ENCODE measurements around the gene USF2.

Gene USF2

GRCh38 chr19:35246466-35247092, 22.2 kb upstream of the USF2 start:
- no peak for DNase-seq

DNA sequence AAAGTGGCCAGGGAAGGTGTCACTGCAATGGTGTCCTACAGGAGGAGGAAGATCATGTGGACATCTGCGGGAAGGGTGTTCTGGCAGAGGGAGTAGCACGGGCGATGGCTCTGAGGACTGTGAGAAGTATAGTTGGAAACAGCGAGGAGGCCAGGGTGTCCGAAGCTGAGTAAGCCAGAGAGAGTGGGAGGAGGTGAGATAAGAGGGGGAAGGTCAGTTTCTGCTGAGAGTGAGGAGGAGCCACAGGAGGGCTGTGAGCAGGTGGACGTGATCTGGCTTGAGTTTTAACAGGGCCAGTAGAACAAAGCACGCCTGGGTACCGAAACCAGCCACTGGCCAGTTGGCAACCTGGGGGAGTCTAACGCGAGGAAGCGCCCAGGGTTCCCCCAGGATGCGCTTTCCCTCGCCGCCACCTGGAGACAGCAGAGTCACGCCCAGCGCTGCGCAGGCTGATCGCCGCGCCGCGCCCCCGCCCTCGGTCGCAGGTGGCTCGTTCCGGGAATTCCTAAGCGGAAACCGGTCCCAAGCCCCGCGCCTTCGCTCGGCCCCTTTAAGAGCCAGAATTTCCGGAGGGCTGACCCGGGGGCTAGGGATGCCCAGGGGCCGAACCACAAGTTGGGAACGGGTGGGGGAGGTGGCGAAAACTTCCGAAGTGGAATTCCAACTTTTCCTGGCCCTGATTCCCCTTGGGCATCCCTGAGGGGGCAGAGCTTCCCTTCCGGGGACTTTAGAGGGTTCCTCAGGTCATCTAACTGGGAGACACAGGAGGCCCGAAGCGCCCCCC, 21.0 kb upstream of the USF2 start:
- DNase-seq, result peak in 1 of 4 experiments; percentile 45

DNA sequence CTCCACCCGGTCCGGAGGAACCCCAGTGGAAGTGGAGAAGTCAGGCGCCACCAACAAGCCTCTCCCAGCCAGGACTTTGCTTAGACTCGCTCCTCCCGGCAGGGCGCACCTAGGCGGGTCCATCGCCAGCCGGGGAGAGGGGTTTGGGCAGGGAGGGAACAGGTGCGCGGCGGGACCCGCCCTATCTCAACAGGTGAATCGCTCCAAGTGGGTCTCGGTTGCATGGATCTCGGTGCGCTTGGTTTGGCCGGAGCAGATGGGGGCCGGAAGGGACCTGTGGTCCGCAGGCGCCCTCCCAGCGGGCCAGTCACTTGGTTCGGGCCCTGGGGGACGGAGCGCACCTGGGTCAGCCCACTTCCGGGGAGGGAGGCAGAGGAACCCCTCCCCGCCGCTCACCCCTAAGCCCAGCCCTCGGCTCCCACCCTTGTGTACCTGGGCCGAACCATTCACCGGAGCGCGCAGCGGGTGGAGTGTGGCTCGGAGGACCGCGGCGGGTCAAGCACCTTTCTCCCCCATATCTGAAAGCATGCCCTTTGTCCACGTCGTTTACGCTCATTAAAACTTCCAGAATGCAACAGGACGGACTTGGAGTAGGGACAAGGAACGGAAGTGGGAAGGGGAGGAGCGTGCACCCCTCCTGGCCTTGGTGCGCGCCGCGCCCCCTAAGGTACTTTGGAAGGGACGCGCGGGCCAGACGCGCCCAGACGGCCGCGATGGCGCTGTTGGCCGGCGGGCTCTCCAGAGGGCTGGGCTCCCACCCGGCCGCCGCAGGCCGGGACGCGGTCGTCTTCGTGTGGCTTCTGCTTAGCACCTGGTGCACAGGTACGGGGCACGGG, 20.2 kb upstream of the USF2 start, which contains the start of gene LSR:
LSR (plus strand) TSS at position 693 of the 836 bp plus-strand sequence; CDS start at position 714, 21 bp downstream.
- peak in 3 of 4 experiments; percentile 34 to 65 (median 61) for DNase-seq

- DNase-seq, result no peak
Measured at GRCh38 chr19:35249146-35249847, 19.5 kb upstream of the USF2 start.

GRCh38 chr19:35249848-35250711, 18.7 kb upstream of the USF2 start:
- DNase-seq, result no peak

- no peak for DNase-seq
Measured at GRCh38 chr19:35251456-35251855, 17.3 kb upstream of the USF2 start.

DNA sequence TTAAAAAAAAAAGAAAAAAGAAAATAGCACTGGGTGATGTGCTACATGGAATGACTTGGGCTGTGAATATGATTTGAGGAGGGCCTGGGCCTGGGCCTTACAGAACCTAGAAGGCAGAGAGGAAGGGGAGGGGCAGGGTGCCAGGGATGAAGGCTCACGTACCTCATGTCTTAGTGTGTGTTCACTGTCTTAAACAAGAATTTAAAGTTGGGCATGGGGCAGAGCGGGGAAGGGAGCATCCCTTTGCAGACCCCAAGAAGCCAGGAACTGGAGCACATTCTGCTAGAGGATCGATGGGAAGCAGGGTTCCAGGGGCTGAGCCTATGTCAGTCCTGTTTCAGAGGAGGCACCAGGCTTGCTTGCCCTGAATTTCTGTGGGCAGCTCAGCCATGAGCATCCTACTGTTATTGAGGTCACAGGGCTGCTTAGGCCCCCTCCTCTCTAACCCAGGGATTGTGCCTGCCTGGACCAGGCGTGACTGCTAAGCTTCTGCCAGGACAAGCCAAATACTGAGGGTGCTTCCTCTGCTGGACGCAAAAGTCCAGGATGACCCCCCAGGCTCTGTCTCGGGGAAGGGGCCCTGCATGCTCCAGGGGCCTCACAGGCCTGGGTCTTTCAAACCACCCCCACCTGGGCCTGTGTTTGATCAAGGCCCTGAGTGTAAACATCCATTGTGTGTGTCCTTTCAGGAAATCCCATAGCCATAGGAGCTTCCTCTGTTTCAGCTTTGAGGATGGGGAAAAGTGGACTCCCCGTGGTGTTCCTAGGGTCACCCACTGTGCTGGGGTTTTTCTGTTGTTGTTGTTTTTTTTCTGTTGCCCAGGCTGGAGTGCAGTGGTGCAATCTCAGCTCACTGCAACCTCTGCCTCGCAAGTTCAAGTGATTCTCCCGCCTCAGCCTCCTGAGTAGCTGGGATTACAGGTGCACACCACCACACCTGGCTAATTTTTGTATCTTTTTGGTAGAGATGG, 15.2 kb upstream of the USF2 start:
- DNase-seq, result no peak

- DNase-seq, result no peak
Measured at GRCh38 chr19:35254341-35255297, 14.1 kb upstream of the USF2 start.

DNA sequence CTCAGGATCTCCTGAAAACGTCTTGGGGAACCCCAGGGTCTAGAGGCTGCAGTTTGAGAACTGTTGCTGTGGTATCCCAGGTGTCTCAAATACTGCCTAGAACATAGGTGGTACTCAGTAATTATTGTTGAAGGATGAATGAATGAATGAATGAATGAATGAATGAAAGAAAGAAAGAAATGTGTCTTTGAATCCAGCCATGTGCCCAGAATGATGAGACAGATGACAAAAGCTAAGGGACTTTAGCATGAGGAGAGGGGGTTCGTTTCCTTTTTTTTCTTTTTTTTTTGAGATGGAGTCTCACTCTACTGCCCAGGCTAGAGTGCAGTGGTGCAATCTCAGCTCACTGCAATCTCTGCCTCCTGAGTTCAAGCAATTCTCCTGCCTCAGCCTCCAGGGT, 12.2 kb upstream of the USF2 start:
- no peak for DNase-seq

DNA sequence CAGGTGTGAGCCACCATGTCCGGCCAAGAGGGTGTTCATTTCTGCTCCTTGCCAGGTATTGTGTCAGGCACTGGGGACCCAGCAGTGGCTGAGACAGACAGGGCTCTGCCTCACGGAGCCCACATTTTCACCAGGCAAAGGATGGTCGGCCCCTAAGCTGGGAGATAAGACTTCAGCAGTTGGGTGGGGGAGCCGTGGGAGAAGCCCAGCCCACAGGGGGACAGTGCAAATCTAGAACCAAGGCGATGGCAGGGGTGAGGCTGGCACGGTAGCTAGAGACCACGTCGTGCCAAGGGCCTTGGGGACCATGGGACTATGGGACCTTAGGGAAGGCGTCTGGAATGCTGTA, 11.7 kb upstream of the USF2 start:
- DNase-seq, result no peak

GRCh38 chr19:35260694-35261304, 8.0 kb upstream of the USF2 start:
- no peak for DNase-seq

GRCh38 chr19:35261356-35262100, 7.2 kb upstream of the USF2 start:
- no peak for DNase-seq

- no peak for DNase-seq
Measured at GRCh38 chr19:35262101-35262761, 6.5 kb upstream of the USF2 start.

DNA sequence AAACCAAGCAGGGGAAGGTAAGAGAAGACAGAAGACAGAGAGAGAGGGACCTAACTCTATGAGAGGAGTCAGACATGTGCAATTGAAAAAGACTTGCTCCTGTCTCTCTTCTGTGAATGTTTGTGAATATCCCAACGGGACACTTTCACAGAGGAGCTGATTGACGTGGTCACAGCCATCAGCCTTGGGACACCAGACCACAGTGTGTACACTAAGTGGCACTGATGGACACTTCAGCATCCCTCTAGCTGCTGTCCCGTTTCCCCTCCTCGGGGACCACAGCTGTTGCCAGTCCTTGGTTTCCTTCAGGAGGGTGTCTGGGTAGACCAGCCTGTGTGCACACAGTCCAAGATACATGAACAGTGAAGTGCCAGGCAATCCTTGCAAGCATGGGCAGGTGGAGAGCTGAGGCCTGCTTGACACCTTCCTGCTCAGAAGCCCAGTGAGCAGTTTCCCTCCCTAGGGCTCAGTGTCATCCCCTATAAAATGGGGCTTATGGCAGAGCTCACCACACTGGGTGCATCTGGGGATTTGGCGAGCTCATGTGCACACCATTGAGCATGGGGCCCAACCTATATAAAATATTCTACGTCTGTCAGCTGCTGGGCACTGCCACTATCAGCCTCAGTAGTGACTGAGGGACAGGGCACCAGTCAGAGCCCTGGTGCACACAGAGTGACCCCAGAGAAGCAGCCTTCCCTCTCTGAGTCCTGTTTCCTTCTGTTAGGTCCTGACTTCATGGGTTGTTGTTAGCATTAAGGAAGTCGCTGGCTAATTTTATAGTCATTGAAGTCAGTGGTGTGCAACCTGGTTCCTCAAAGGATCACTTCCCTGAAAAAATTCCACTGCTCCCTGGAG, 4.3 kb upstream of the USF2 start:
- DNase-seq, result no peak

DNA sequence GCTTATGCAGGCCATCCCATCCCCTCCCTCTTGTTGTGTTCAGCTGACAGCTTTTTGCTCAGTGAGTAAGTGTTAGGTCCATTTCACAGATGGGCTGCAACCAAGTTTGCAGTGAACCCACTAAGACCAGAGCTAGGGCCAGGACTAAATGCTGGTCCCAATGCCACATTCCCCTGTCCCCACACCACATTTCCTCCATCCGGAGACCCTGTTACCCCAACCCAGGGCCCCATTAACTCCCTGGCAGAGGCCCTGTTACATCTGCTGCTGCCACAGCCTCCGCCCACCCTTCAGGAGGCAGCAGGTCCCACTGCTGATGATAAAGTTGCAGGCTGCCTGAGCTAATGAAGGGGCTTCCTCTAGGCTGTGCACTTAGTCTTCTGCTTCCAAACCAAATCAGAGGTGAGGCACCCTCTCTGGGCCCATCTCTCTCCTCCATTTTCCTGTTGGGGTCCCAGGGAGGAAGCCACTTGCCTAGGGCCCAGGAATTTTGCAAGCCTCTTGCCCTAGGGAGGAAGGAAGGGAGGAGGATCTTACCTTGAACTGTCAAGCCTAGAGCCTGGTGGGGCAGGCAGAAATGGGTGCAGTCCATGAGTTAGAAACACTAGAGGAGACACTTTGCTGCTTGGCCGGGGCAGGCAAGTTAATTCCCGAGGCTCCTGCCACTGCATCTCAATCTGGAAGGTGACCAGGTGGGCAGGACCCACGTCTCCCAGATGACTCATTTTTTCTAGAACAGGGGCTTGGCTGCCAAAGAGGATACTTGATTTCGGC, 3.4 kb upstream of the USF2 start:
- no peak for DNase-seq

Data from activated naive CD4-positive, alpha-beta T cell (primary cell).